HFFc6 (cell line): Measurements from ENCODE around the gene CLSTN1. TPM values are rescaled to one million over a fixed set of nuclear protein-coding genes. Genes with fewer than 3 reads are reported as not detected.
"Not testable (repeated sequence)": the region's sequence is repeated elsewhere in the genome, so short reads cannot be mapped to it uniquely, and the experiment has no call there.

Experiments
- DNase-seq: peaks from one replicate; pipeline ENCODE4 v3.0.0-alpha.2; 2018
- H3K27ac Mint-ChIP-seq: 2 replicates; pipeline ENCODE4 v1.8.0; 2020; ENCODE audit warnings: mild to moderate bottlenecking, mixed read lengths
- H3K27me3 Mint-ChIP-seq: 2 replicates; pipeline ENCODE4 v1.8.0; 2021; ENCODE audit warnings: mild to moderate bottlenecking, moderate library complexity, mixed read lengths; ENCODE audit not compliant: insufficient read depth
- H3K36me3 Mint-ChIP-seq: 2 replicates; pipeline ENCODE4 v1.8.0; 2021; ENCODE audit warnings: low read depth, mixed read lengths
- H3K4me1 Mint-ChIP-seq: 2 replicates; pipeline ENCODE4 v1.8.0; 2020; ENCODE audit warnings: low read depth, mixed read lengths
- H3K4me3 Mint-ChIP-seq: 2 replicates; pipeline ENCODE4 v1.8.0; 2020; ENCODE audit warnings: mild to moderate bottlenecking, moderate library complexity, mixed read lengths
- H3K9me3 Mint-ChIP-seq: 2 replicates; pipeline ENCODE4 v1.8.0; 2020; ENCODE audit warnings: mild to moderate bottlenecking, mixed read lengths
- CTCF ChIP-seq: fragments of 200-600 bp; sonication (generic); IDR thresholded peaks from 2 replicates; pipeline ENCODE4 v1.5.0; 2021; ENCODE audit warnings: antibody characterized with exemption, mild to moderate bottlenecking
- total RNA-seq, 6 experiments: library from RNA; stranded (reverse); fragmentation: NEBNext Ultra II Directional; extraction: Animal tissue kit (Norgen Biotek cat#: 25700); gene quantifications; 2 replicates in 1 of 6; 3 replicates in 5 of 6; pipeline ENCODE4 v1.2.3, GENCODE V29; 2021

CLSTN1 gene
- total RNA-seq, 6 experiments from 2014 or later: 128 to 151 (median 137) TPM

- Mint-ChIP-seq H3K9me3 (no peaks in the 10 kb centered on the region), H3K4me3 (no peak overlapping the region), H3K27me3 (no peaks in the 10 kb centered on the region), H3K36me3 (peaks cover 13% of the 10 kb centered on the region), H3K27ac (no peak overlapping the region), H3K4me1 (peaks cover 21% of the 10 kb centered on the region)
- no peak for DNase-seq
- TF ChIP-seq CTCF: no peak
These were observed 71.8 kb downstream of the CLSTN1 start for GRCh38 chr1:9751971-9752370.

GRCh38 chr1:9749361-9749760 lies 74.4 kb downstream of the CLSTN1 start:
- Mint-ChIP-seq H3K4me1 (peaks cover 8% of the 10 kb centered on the region), H3K4me3 (no peak overlapping the region), H3K27ac (no peak overlapping the region), H3K36me3 (peaks cover 13% of the 10 kb centered on the region), H3K27me3 (no peaks in the 10 kb centered on the region), H3K9me3 (no peaks in the 10 kb centered on the region)
- no peak for TF ChIP-seq CTCF
- DNase-seq: no peak

GRCh38 chr1:9748391-9748790 lies 75.4 kb downstream of the CLSTN1 start:
- H3K4me3 Mint-ChIP-seq, H3K4me1 Mint-ChIP-seq, DNase-seq, H3K9me3 Mint-ChIP-seq, H3K27me3 Mint-ChIP-seq, H3K27ac Mint-ChIP-seq: not testable (repeated sequence)
- H3K36me3 Mint-ChIP-seq: peaks cover 13% of the 10 kb centered on the region

- H3K4me1 Mint-ChIP-seq: no peaks in the 10 kb centered on the region
- no peaks in the 10 kb centered on the region for H3K9me3 Mint-ChIP-seq
- no peak for TF ChIP-seq CTCF
- no peak overlapping the region for H3K27ac Mint-ChIP-seq
- H3K27me3 Mint-ChIP-seq: no peaks in the 10 kb centered on the region; the same call in 1 of the 2 replicates
- H3K36me3 Mint-ChIP-seq: peaks cover 18% of the 10 kb centered on the region
- no peak overlapping the region for H3K4me3 Mint-ChIP-seq
- DNase-seq: no peak
These were observed 77.1 kb downstream of the CLSTN1 start for GRCh38 chr1:9746651-9747050.

- no peaks in the 10 kb centered on the region for H3K4me1 Mint-ChIP-seq
- no peak overlapping the region for H3K27ac Mint-ChIP-seq
- TF ChIP-seq CTCF: no peak
- no peaks in the 10 kb centered on the region for H3K9me3 Mint-ChIP-seq
- no peak overlapping the region for H3K4me3 Mint-ChIP-seq
- H3K27me3 Mint-ChIP-seq: no peaks in the 10 kb centered on the region; the same call in 1 of the 2 replicates
- DNase-seq: no peak
- H3K36me3 Mint-ChIP-seq: peaks cover 14% of the 10 kb centered on the region
These were observed 77.6 kb downstream of the CLSTN1 start for GRCh38 chr1:9746211-9746610.

- no peaks in the 10 kb centered on the region for H3K4me1 Mint-ChIP-seq
- TF ChIP-seq CTCF: no peak
- no peaks in the 10 kb centered on the region for H3K9me3 Mint-ChIP-seq
- H3K4me3 Mint-ChIP-seq: no peak overlapping the region
- no peak for DNase-seq
- H3K36me3 Mint-ChIP-seq: peaks cover 22% of the 10 kb centered on the region
- no peaks in the 10 kb centered on the region; the same call in 1 of the 2 replicates for H3K27me3 Mint-ChIP-seq
- H3K27ac Mint-ChIP-seq: no peak overlapping the region
These were observed 79.5 kb downstream of the CLSTN1 start for GRCh38 chr1:9744106-9744799.
